ENCODE results near the gene AGAP1.

The AGAP1 gene

DNA sequence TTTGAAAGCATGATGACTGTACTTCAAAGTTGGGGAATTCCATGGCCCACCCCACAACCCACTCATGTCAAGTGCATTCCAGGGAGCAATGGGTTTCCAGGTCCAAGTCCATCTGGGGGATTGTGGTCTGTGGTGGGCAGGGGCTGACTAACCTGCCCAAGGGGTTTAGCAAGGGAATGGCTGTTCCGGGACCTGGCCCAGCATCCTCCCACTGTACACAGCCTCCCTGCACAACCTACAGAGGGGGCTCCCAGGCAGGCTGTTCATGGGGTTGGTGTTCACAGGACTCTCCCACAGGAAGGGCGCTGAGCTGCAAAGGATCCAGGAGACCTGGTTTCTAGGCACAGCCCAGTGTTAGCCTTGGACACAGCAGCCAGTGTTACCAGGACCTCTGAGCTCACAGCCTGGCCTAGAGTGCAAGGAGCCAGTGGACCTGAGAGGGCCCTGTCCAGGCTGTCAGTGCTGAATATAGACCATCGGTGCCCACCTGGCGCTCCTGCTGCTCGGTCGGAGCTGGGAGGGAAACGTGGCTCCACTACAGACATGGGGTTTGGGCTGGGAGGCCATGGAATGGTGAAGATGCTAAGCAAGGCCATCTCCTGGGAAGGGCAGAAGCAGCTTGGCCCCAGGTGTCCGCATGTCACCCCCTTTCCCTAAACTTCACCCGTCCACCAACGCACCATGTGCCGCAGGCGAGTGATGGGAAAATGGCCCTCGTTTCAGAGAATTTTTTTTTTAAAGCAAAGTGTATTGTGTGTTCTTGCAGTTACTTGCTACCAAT lies 357.1 kb downstream of the AGAP1 start:
- H3K36me3 ChIP-seq (ENCODE audit: control insufficient read depth in 1 of 2, insufficient read depth in 2 of 2, low read length in 2 of 2) = peaks cover 0 to 5% of the 10 kb centered on the region in 2 donors
- no peak overlapping the region for H3K27ac ChIP-seq (ENCODE audit: low read length)
- H3K9me3 ChIP-seq (ENCODE audit: control insufficient read depth in 1 of 2, low read length in 2 of 2) = no peaks in the 10 kb centered on the region
- H3K27me3 ChIP-seq (ENCODE audit: low read depth, low read length) = no peaks in the 10 kb centered on the region
- H3K4me3 ChIP-seq (ENCODE audit: low read depth in 1 of 2, low read length in 2 of 2) = no peak overlapping the region
- H3K4me1 ChIP-seq (ENCODE audit: control insufficient read depth in 1 of 2, insufficient read depth in 2 of 2, low read length in 2 of 2) = no peaks in the 10 kb centered on the region

DNA sequence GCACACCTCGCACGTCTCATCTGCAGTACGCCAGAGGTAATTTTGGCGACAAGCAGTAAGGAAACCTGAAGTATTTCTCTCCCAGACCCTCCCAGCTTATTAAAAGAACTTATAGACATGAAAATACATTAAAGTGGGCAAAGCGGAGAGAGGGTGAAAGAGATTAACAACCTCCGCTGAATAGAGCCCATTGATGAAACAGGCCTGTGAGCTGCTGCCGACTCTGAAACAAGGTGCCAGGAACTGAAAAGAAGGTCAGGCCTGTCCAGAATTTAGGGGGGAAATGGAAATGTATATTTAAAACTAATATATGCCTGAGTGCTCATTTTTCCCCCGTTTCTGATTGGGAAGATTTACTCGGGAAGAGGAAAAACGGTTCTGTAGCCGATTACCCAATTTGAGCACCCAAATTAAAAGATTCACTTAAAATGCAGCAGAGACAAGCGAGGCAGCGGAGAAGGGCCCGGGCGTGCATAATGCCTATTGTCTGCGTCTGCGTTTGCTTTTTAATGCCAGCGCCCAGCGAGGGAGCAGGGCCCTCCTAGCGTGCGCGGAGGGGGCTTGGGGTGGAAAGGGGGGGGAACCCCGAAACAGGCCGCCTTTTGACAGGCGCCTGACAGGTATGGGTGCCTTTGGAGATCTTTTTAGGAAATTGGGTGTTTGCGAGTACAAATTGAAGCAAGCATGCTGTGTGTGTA lies 358.1 kb downstream of the AGAP1 start:
- H3K36me3 ChIP-seq (ENCODE audit: control insufficient read depth in 1 of 2, insufficient read depth in 2 of 2, low read length in 2 of 2) = peaks cover 0 to 5% of the 10 kb centered on the region in 2 donors
- no peak overlapping the region for H3K4me3 ChIP-seq (ENCODE audit: low read depth in 1 of 2, low read length in 2 of 2)
- no peaks in the 10 kb centered on the region for H3K9me3 ChIP-seq (ENCODE audit: control insufficient read depth in 1 of 2, low read length in 2 of 2)
- H3K4me1 ChIP-seq (ENCODE audit: control insufficient read depth in 1 of 2, insufficient read depth in 2 of 2, low read length in 2 of 2) = no peaks in the 10 kb centered on the region
- H3K27ac ChIP-seq (ENCODE audit: low read length) = no peak overlapping the region
- no peaks in the 10 kb centered on the region for H3K27me3 ChIP-seq (ENCODE audit: low read depth, low read length)

DNA sequence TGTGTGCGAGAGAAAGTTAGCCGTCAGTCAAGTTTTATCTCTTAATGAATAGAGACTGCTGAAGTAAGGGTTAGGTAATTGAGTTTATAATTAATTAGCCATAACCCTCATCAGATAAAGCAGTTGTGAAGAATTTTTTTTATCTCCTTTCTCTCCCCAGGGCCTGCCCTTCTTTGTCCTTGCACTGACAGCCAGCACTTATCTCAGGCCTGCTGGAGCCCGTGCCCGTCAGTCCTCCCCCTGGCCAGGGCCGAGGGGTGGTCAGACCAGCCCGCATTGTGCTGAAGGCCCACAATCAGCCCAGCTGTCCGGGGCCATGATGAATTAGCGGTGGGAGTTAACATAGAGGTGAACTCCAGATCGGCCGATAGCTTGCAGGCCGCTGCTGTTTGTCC lies 358.7 kb downstream of the AGAP1 start:
- peaks cover 0 to 5% of the 10 kb centered on the region in 2 donors for H3K36me3 ChIP-seq (ENCODE audit: control insufficient read depth in 1 of 2, insufficient read depth in 2 of 2, low read length in 2 of 2)
- no peaks in the 10 kb centered on the region for H3K27me3 ChIP-seq (ENCODE audit: low read depth, low read length)
- H3K9me3 ChIP-seq (ENCODE audit: control insufficient read depth in 1 of 2, low read length in 2 of 2) = no peaks in the 10 kb centered on the region
- H3K4me1 ChIP-seq (ENCODE audit: control insufficient read depth in 1 of 2, insufficient read depth in 2 of 2, low read length in 2 of 2) = no peaks in the 10 kb centered on the region
- no peak overlapping the region for H3K27ac ChIP-seq (ENCODE audit: low read length)
- H3K4me3 ChIP-seq (ENCODE audit: low read depth in 1 of 2, low read length in 2 of 2) = no peak overlapping the region

DNA sequence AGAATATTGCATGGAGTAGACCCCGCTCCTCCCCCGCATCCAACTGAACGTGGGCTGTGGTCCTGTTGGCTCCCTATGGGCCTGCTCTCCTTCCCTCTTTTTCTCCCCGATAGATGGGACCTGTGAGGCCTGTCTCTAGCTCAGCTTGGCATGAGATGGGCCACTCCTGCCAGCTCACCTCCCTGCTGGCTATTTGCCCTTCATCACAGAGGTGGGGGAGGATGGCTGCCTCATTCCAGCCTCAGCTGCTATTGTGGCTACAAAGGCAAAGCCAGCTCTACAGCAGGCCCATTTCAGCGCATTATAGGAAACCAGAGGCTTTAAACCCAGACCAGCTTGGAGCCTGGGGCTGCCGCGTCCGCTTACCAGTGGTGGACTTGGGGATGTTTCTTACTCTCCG lies 360.4 kb downstream of the AGAP1 start:
- H3K27ac ChIP-seq (ENCODE audit: low read length) = no peak overlapping the region
- H3K36me3 ChIP-seq (ENCODE audit: control insufficient read depth in 1 of 2, insufficient read depth in 2 of 2, low read length in 2 of 2) = no peaks in the 10 kb centered on the region
- H3K4me1 ChIP-seq (ENCODE audit: control insufficient read depth in 1 of 2, insufficient read depth in 2 of 2, low read length in 2 of 2) = no peaks in the 10 kb centered on the region
- no peaks in the 10 kb centered on the region for H3K27me3 ChIP-seq (ENCODE audit: low read depth, low read length)
- H3K9me3 ChIP-seq (ENCODE audit: control insufficient read depth in 1 of 2, low read length in 2 of 2) = no peaks in the 10 kb centered on the region
- H3K4me3 ChIP-seq (ENCODE audit: low read depth in 1 of 2, low read length in 2 of 2) = no peak overlapping the region

DNA sequence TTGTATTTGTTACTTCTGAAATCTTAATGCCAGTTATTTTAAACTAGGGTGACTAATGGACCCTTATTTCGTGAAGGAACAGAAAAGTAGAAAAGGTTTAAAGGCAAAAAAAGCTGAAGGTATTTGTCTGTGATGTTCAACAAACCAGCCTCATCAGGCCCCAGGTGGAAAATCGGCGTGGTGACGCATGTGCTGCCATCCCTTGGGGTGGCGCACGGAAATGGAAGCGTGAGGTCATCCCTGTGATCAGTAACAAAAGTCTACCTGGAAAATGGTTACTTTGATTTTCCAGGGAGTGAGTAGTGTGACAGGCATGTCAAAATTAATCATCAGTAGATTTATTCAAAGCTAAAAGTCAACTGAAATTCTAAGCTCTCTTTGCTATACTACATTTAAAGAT lies 361.2 kb downstream of the AGAP1 start:
- no peak overlapping the region for H3K4me3 ChIP-seq (ENCODE audit: low read depth in 1 of 2, low read length in 2 of 2)
- H3K27me3 ChIP-seq (ENCODE audit: low read depth, low read length) = no peaks in the 10 kb centered on the region
- no peaks in the 10 kb centered on the region for H3K36me3 ChIP-seq (ENCODE audit: control insufficient read depth in 1 of 2, insufficient read depth in 2 of 2, low read length in 2 of 2)
- no peaks in the 10 kb centered on the region for H3K4me1 ChIP-seq (ENCODE audit: control insufficient read depth in 1 of 2, insufficient read depth in 2 of 2, low read length in 2 of 2)
- no peak overlapping the region for H3K27ac ChIP-seq (ENCODE audit: low read length)
- no peaks in the 10 kb centered on the region for H3K9me3 ChIP-seq (ENCODE audit: control insufficient read depth in 1 of 2, low read length in 2 of 2)

DNA sequence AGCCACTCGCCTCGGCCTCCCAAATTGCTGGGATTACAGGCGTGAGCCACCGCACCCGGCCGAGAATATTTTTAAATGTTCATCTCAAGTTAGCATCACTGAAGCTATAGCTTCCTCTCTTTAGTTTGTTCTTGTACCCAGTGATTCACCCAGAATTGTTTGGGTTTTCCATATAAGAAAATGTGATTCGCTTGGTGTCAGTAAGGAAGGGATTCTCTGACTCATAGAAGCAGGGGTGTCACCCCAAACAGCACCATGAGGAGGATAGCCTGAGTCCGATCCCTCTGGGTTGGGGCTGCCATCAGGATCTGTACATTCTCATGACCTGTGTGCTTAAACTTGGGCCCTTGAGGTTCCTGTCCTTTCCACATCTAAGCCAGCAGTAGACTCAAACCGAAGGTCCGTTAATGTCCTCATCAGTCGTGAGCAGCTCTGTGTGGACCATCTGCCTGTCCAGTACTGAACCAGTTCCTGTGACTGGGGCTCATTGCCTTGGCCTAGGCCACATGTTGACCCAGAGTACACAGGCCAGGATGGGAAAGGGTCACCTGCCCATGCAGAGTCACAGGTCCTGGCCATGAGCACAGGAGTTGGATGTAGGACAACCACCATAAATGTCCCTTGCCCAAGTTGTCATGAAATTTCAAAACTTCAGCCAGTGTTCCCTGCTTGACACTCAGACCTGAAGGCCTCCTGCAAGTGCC lies 362.5 kb downstream of the AGAP1 start:
- H3K9me3 ChIP-seq (ENCODE audit: control insufficient read depth in 1 of 2, low read length in 2 of 2) = no peaks in the 10 kb centered on the region
- H3K4me3 ChIP-seq (ENCODE audit: low read depth in 1 of 2, low read length in 2 of 2) = no peak overlapping the region
- H3K4me1 ChIP-seq (ENCODE audit: control insufficient read depth in 1 of 2, insufficient read depth in 2 of 2, low read length in 2 of 2) = no peaks in the 10 kb centered on the region
- no peaks in the 10 kb centered on the region for H3K36me3 ChIP-seq (ENCODE audit: control insufficient read depth in 1 of 2, insufficient read depth in 2 of 2, low read length in 2 of 2)
- H3K27me3 ChIP-seq (ENCODE audit: low read depth, low read length) = no peaks in the 10 kb centered on the region
- no peak overlapping the region for H3K27ac ChIP-seq (ENCODE audit: low read length)

DNA sequence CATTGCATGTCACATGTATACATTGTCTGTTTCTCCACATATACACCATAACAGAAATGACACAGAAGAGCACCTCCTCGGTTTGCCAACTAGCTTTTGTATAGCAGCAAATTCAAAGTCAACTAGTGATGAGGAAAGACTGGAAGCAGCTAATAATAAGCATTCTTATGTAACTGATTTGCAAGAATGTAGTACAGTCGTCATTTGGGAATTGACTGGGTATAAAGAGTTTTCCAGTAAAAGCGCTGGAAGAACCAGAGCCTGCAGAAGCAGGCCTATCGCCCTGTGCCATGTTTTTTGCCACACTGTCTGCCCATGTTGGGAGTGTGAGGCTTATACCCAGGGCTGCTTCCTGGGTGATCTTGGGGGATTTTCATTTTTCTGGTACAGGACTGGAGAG lies 363.8 kb downstream of the AGAP1 start:
- H3K36me3 ChIP-seq (ENCODE audit: control insufficient read depth in 1 of 2, insufficient read depth in 2 of 2, low read length in 2 of 2) = no peaks in the 10 kb centered on the region
- H3K27me3 ChIP-seq (ENCODE audit: low read depth, low read length) = no peaks in the 10 kb centered on the region
- H3K4me3 ChIP-seq (ENCODE audit: low read depth in 1 of 2, low read length in 2 of 2) = no peak overlapping the region
- H3K4me1 ChIP-seq (ENCODE audit: control insufficient read depth in 1 of 2, insufficient read depth in 2 of 2, low read length in 2 of 2) = no peaks in the 10 kb centered on the region
- no peak overlapping the region for H3K27ac ChIP-seq (ENCODE audit: low read length)
- no peaks in the 10 kb centered on the region for H3K9me3 ChIP-seq (ENCODE audit: control insufficient read depth in 1 of 2, low read length in 2 of 2)

DNA sequence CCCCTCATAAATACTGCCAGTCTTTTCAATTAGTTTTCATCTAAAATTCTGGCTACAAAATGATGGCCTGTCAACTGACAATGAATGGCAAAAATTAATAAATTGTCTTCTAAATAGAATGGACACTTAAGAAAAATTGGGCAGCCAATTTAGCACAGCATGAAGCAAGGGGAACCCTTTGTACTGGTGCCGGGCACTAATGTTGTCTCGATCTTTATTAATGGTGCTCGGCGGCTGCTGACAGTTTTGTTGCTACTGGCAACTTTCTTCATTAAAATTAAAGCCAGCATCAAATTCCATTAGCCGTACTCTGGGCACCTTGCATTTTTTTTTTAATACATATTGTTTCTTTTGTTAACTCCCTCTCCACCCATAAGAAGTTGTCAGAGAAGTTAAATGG lies 365.0 kb downstream of the AGAP1 start:
- H3K27ac ChIP-seq (ENCODE audit: low read length) = no peak overlapping the region
- H3K36me3 ChIP-seq (ENCODE audit: control insufficient read depth in 1 of 2, insufficient read depth in 2 of 2, low read length in 2 of 2) = no peaks in the 10 kb centered on the region
- H3K4me1 ChIP-seq (ENCODE audit: control insufficient read depth in 1 of 2, insufficient read depth in 2 of 2, low read length in 2 of 2) = no peaks in the 10 kb centered on the region
- H3K9me3 ChIP-seq (ENCODE audit: control insufficient read depth in 1 of 2, low read length in 2 of 2) = no peaks in the 10 kb centered on the region
- no peak overlapping the region for H3K4me3 ChIP-seq (ENCODE audit: low read depth in 1 of 2, low read length in 2 of 2)
- no peaks in the 10 kb centered on the region for H3K27me3 ChIP-seq (ENCODE audit: low read depth, low read length)

DNA sequence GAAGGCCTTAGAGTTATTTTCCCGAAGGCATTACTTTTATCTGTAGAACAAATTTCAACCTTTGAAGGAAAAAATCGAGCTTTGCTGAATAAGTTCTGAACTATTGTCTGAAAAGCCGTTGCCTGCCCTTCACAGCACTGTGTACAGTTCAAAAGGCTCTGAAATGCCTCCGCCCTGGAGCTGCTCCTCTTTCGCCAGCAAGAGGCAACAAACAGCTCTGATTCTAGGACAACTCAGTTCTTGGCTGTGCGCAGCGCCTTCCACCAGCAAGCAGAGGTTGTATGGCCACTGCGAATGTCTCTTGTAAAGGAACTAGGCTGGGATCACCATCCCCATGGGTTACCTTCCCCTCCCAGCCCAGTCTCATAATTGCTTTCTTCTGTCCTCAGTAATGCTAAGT lies 365.8 kb downstream of the AGAP1 start:
- Histone ChIP-seq H3K9me3 (ENCODE audit: control insufficient read depth in 1 of 2, low read length in 2 of 2) (no peaks in the 10 kb centered on the region), H3K4me3 (ENCODE audit: low read depth in 1 of 2, low read length in 2 of 2) (no peak overlapping the region), H3K4me1 (ENCODE audit: control insufficient read depth in 1 of 2, insufficient read depth in 2 of 2, low read length in 2 of 2) (no peaks in the 10 kb centered on the region), H3K36me3 (ENCODE audit: control insufficient read depth in 1 of 2, insufficient read depth in 2 of 2, low read length in 2 of 2) (no peaks in the 10 kb centered on the region), H3K27me3 (ENCODE audit: low read depth, low read length) (no peaks in the 10 kb centered on the region), H3K27ac (ENCODE audit: low read length) (no peak overlapping the region)

DNA sequence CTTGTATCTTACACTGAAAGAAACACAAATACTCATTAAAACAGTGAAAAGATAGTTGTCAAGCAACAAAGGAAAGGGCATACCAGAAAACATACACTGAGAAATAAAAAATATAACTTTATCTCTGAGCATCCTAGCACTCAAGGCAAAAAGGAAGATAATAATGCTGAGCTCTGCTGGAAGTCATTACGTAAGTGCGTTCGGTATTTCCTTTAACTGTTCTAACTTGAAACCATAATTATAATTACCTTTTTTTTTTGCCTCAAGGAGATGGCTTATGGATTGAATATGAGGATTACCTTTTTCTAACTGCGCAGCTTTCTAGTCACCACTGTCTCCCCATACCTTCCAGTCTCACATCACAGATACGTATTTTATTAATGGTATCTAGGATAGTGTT lies 366.3 kb downstream of the AGAP1 start:
- no peaks in the 10 kb centered on the region for H3K9me3 ChIP-seq (ENCODE audit: control insufficient read depth in 1 of 2, low read length in 2 of 2)
- H3K27me3 ChIP-seq (ENCODE audit: low read depth, low read length) = no peaks in the 10 kb centered on the region
- no peak overlapping the region for H3K27ac ChIP-seq (ENCODE audit: low read length)
- H3K36me3 ChIP-seq (ENCODE audit: control insufficient read depth in 1 of 2, insufficient read depth in 2 of 2, low read length in 2 of 2) = no peaks in the 10 kb centered on the region
- H3K4me3 ChIP-seq (ENCODE audit: low read depth in 1 of 2, low read length in 2 of 2) = no peak overlapping the region
- H3K4me1 ChIP-seq (ENCODE audit: control insufficient read depth in 1 of 2, insufficient read depth in 2 of 2, low read length in 2 of 2) = no peaks in the 10 kb centered on the region

DNA sequence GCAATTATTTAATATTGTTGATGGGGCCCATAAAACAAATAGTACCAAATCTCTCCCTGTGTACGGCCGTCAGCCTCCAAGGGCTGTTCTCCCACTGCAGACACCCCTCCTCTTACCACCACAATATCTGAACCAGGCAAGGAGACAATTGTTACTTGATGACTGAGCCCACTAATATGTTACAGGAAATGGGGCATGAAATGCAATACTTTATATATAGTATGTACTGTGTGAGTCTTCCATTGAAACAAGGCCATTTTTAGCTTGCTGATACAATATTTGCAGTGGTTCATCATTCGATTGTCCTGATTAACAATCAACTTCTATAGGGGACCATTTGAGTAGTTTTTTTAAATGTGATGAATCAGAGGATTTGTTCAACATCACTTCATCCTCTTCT lies 367.0 kb downstream of the AGAP1 start:
- H3K27me3 ChIP-seq (ENCODE audit: low read depth, low read length) = no peaks in the 10 kb centered on the region
- no peak overlapping the region for H3K4me3 ChIP-seq (ENCODE audit: low read depth in 1 of 2, low read length in 2 of 2)
- H3K36me3 ChIP-seq (ENCODE audit: control insufficient read depth in 1 of 2, insufficient read depth in 2 of 2, low read length in 2 of 2) = no peaks in the 10 kb centered on the region
- no peaks in the 10 kb centered on the region for H3K4me1 ChIP-seq (ENCODE audit: control insufficient read depth in 1 of 2, insufficient read depth in 2 of 2, low read length in 2 of 2)
- H3K27ac ChIP-seq (ENCODE audit: low read length) = no peak overlapping the region
- no peaks in the 10 kb centered on the region for H3K9me3 ChIP-seq (ENCODE audit: control insufficient read depth in 1 of 2, low read length in 2 of 2)

Measured in muscle layer of duodenum (tissue), 2 donors.